Activated naive CD4-positive, alpha-beta T cell treated with anti-CD3 and anti-CD28 coated beads, Interleukin-2, amount 50 U/mL, for 16 hours (primary cell): ENCODE measurements around the gene ANO4.
"Not testable (repeated sequence)": the region's sequence is repeated elsewhere in the genome, so short reads cannot be mapped to it uniquely, and the experiment has no call there.

Experiments used
- DNase-seq: peaks from one replicate; pipeline ENCODE4 v3.0.0-alpha.2; 2020

Gene ANO4

DNA sequence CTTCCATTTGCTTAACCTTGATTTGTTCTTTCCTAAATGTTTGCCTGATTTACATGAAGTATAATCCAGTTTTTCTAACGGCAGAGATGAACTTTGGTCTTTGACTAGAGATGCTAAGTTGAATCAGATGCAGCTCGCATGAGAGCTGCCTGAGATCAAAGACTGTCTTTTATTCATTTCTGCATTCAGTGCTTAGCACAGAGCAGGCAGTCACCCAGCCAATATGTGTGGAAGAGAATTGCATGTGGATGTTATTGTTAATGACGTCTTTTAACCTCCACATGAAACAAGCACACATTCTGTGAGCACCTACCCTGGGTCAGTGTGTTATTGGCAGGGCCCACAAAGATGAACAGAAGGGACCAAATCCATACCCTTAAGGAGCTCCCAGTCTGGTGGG is 316.3 kb downstream of the ANO4 start:
- no peak for DNase-seq

GRCh38 chr12:101111441-101111840 is 316.9 kb downstream of the ANO4 start:
- DNase-seq: no peak

DNA sequence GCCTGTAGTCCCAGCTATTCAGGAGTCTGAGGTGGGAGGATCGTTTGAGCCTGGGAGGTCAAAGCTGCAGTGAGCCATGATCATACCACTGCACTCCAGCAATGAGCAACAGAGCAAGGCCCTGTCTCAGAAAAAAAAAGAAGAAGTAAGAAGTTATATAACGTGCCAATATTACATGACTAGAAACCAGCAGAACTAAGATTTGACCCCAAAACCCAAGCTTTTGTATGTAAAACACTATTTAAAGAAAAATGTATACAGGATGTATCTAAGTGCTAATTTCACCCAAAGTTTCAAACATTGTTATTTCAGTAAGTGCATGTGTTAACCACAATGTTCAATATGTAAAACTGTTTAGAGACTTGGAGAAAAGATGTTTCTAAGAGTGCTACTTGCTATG is 320.8 kb downstream of the ANO4 start:
- no peak for DNase-seq

DNA sequence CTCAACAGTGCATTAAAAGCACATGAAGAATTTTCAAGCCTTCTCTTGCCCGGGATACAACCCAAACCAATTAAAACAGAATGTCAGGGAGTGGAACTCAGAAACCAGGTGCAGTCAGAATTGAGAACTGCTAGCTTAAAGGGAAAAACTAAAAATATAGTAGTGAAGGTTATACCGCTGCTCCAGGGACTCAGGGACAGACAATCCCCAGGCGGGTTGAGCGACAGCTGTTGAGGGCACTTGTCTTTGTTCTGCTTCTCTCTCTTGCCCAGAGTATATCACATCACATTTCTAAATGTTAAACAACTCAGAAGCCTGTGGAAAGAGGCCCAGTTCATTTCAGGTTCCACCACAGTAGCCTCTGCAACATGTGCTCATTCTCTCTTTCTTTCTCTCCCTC is 322.3 kb downstream of the ANO4 start:
- DNase-seq: no peak

- DNase-seq: no peak
These were observed 323.3 kb downstream of the ANO4 start for GRCh38 chr12:101117842-101118241.

- DNase-seq: no peak
These were observed 333.1 kb downstream of the ANO4 start for GRCh38 chr12:101127521-101128219.

DNA sequence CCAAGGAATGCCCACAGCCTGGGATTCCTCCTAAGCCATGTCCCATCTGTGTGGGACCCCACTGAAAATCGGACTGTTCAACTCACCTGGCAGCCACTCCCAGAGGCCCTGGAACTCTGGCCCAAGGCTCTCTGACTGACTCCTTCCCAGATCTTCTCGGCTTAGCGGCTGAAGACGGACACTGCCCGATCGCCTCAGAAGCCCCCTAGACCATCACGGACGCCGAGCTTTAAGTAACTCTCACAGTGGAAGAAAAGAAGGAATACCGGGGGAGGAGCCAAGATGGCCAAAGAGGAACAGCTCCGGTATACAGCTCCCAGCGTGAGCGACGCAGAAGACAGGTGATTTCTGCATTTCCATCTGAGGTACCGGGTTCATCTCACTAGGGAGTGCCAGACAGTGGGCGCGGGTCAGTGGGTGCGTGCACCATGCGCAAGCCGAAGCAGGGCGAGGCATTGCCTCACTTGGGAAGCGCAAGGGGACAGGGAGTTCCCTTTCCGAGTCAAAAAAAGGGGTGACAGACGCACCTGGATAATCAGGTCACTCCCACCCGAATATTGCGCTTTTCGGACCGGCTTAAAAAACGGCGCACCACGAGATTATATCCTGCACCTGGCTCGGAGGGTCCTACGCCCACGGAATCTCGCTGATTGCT is 351.3 kb downstream of the ANO4 start:
- DNase-seq: not testable (repeated sequence)

DNA sequence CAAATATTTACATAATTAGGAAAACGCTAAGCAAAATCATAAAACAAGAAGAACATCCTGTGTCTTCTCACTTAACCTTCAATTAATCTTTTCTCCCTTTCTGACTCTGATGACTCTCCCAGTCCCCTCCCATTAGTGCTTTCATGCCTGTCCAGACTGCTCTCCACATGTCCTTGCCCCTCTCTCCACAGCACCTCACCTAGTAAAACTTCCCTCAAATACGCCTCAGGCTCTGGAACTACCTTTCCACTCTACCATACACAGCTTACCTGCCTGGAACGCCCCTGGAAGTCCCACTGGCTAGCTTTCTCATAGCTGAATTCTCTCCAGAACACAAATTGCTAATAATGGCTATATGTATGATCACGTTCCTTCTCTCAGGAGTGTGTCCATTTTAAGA is 370.7 kb downstream of the ANO4 start:
- no peak for DNase-seq

GRCh38 chr12:101166866-101167265 is 372.3 kb downstream of the ANO4 start:
- no peak for DNase-seq

- DNase-seq: no peak
These were observed 373.4 kb downstream of the ANO4 start for GRCh38 chr12:101168001-101168400.

DNA sequence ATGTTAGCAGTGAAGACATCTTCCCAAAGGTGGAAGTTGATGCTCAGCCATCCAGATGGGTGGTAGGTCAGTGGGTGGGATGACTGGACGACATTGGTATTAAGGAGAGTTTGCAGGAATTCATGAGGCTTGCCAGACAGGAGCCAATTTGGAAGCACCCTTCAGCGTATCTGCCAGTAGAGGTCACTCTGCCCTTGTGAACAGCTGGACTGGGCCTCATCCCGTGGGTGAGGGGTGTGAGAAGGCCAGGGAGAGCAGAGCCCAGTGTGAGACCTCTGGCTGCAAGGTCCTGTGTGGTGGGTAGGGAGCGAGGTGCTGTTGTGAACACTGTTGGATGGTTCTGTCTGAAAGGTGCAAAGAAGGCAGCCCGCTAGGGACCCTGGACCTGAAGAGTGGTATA is 377.7 kb downstream of the ANO4 start:
- no peak for DNase-seq

DNA sequence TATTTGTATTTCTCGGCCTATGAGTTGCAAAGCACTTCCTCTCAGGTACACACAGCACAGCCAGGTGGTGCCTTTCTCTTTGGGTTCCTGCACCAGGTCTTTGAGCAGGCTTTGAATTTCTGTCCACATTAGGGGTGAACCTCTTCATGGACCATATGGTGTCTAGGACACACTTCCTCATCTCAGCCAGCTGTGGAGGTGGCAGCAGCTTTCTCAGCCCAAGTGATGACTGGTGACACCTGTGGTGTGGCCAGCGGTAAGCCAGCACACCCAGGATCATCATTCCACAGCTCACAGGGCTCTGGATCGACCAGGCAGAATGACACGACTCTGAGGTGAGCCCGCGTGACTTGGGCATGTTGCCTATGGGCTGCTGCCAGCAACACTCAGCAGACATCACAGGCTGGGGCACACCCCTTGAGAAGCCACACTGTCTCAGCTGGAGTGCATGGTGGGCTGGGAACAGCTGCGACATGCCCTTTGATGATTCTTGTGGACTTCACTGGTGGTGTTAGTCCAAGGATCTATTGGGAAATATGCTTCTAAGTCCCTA is 378.7 kb downstream of the ANO4 start:
- DNase-seq: no peak

GRCh38 chr12:101174541-101174940 is 380.0 kb downstream of the ANO4 start:
- DNase-seq: no peak
